ENCODE results near the gene PDE4D.

DNA sequence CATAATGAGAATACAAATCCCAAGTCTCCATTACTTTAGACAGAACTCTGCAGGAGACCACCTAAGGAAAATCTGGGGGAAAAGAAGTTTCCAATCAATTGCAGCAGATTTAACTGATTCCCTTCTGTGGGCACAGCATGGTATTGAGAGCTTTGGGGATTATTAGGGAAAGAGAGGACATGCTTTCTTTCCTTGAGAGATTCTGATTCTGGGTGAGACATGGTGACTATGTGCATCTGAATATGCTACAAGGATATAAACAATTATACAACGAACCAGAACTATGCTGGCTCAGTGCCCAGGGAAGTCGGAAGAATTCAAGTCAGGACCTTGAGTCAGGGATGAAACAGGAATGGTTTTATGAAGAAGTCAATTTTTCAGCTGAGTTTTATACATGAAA, 183.7 kb downstream of the PDE4D start:
- no peak for TF ChIP-seq EZH2 (IDR thresholded peaks at IDR 0.05; ENCODE audit: insufficient read depth, poor library complexity, severe bottlenecking)
- TF ChIP-seq EZH2phosphoT487 (IDR thresholded peaks at IDR 0.05; ENCODE audit: insufficient read depth, low read depth): no peak

Measured in GM23248 (cell line).